H1 (cell line): ENCODE measurements around the gene PLPPR2. TPM values are rescaled to one million over a fixed set of nuclear protein-coding genes. Genes with fewer than 3 reads are reported as not detected.

Source experiments
- CTCF ChIA-PET: fragments of 300-600 bp; sonication (Branson Sonifier 250); formaldehyde crosslinking; loops from one replicate; lab custom pipeline; 2021; ENCODE audit not compliant: partially characterized antibody; lab: Charles Lee
- POLR2A ChIA-PET: fragments of 300-600 bp; sonication (Branson Sonifier 250); formaldehyde crosslinking; loops from one replicate; lab custom pipeline; 2021; ENCODE audit warnings: inconsistent platforms; ENCODE audit not compliant: partially characterized antibody; lab: Charles Lee
- DNase-seq, 2 experiments: peaks; one replicate each; pipeline versions ENCODE4 v3.0.0 to v3.0.0-alpha.2; 2010 to 2022; ENCODE audit warnings: low spot score in 2 of 2, low read depth in 1 of 2, mixed read lengths in 1 of 2
- FAIRE-seq: peaks from 2 replicates; lab custom pipeline; 2011; peaks lifted over from hg19 to GRCh38; lab: Jason Lieb, UNC
- H2AFZ ChIP-seq: 2 replicates; pipeline ENCODE4 v1.8.1; 2012; ENCODE audit warnings: low read length, inconsistent platforms
- H2AK5ac ChIP-seq: 2 replicates; pipeline ENCODE4 v1.6.1; 2013; ENCODE audit warnings: low read depth, low read length
- H2BK120ac ChIP-seq: replicated peaks from 2 replicates; pipeline ENCODE3; 2013; ENCODE audit warnings: low read depth, low read length, inconsistent platforms
- H2BK12ac ChIP-seq: 2 replicates; pipeline ENCODE4 v1.6.1; 2013; ENCODE audit warnings: low read depth, low read length
- H2BK15ac ChIP-seq: 2 replicates; pipeline ENCODE4 v1.6.1; 2013; ENCODE audit warnings: low read length
- H2BK20ac ChIP-seq: 2 replicates; pipeline ENCODE4 v1.6.1; 2013; ENCODE audit warnings: low read length
- H2BK5ac ChIP-seq: 2 replicates; pipeline ENCODE4 v1.6.1; 2013; ENCODE audit warnings: low read depth, low read length
- H3K14ac ChIP-seq: 2 replicates; pipeline ENCODE4 v1.6.1; 2013; ENCODE audit warnings: inconsistent platforms; ENCODE audit not compliant: insufficient read length
- H3K18ac ChIP-seq: 2 replicates; pipeline ENCODE4 v1.6.1; 2013; ENCODE audit warnings: low read length; ENCODE audit errors: extremely low read depth
- H3K23ac ChIP-seq: 2 replicates; pipeline ENCODE4 v1.6.1; 2013; ENCODE audit warnings: inconsistent platforms; ENCODE audit not compliant: insufficient read length
- H3K23me2 ChIP-seq: 2 replicates; pipeline ENCODE4 v1.6.1; 2013; ENCODE audit warnings: low read depth, low read length
- H3K27ac ChIP-seq: 2 replicates; pipeline ENCODE4 v1.6.1; 2011; ENCODE audit warnings: low read depth, low read length, inconsistent platforms
- H3K27me3 ChIP-seq, 4 experiments: replicated peaks in 1 of 4; 1 replicate in 1 of 4; 2 replicates in 3 of 4; pipeline versions ENCODE4 v1.6.1 to v1.8.1; 2011 to 2013; ENCODE audit warnings: low read length in 3 of 4, mild to moderate bottlenecking in 3 of 4, inconsistent platforms in 2 of 4, mixed read lengths in 2 of 4, moderate library complexity in 1 of 4; ENCODE audit not compliant: control insufficient read depth in 3 of 4, insufficient read depth in 3 of 4; ENCODE audit errors: extremely low read depth in 1 of 4
- H3K36me3 ChIP-seq, 4 experiments: 2 replicates each; pipeline versions ENCODE4 v1.6.1 to v1.8.1; 2011 to 2013; ENCODE audit warnings: mild to moderate bottlenecking in 4 of 4, low read length in 3 of 4, moderate library complexity in 2 of 4, control low read depth in 1 of 4, inconsistent platforms in 1 of 4; ENCODE audit not compliant: insufficient read depth in 4 of 4, control insufficient read depth in 2 of 4
- H3K4ac ChIP-seq: replicated peaks from 2 replicates; pipeline ENCODE3; 2013; ENCODE audit warnings: low read length, low read depth, mixed read lengths, inconsistent platforms; ENCODE audit not compliant: insufficient read length
- H3K4me1 ChIP-seq, 4 experiments: replicated peaks in 1 of 4; 1 replicate in 1 of 4; 2 replicates in 3 of 4; pipeline versions ENCODE4 v1.6.1 to v1.8.1; 2011 to 2013; ENCODE audit warnings: low read length in 3 of 4, inconsistent platforms in 2 of 4, mixed read lengths in 1 of 4; ENCODE audit not compliant: insufficient read depth in 4 of 4, control insufficient read depth in 3 of 4
- H3K4me2 ChIP-seq, 2 experiments: 2 replicates each; pipeline versions ENCODE4 v1.6.1 to v1.8.1; 2011 to 2013; ENCODE audit warnings: low read depth in 2 of 2, low read length in 2 of 2, control low read depth in 1 of 2, inconsistent platforms in 1 of 2, mild to moderate bottlenecking in 1 of 2; ENCODE audit not compliant: insufficient read depth in 1 of 2
- H3K4me3 ChIP-seq, 4 experiments: fragments of 200-600, 300-600 bp in 1 of 4; sonication (generic), shearing (Covaris generic), sonication (Bioruptor Twin) in 1 of 4; 2 replicates each; pipeline versions ENCODE4 v1.5.1 to v1.8.1; 2011 to 2016; ENCODE audit warnings: low read length in 4 of 4, low read depth in 3 of 4, control low read depth in 2 of 4, inconsistent platforms in 2 of 4, mild to moderate bottlenecking in 2 of 4, mixed read lengths in 1 of 4, moderate library complexity in 1 of 4; ENCODE audit not compliant: insufficient read depth in 2 of 4; ENCODE audit errors: extremely low read depth in 1 of 4
- H3K56ac ChIP-seq: replicated peaks from 2 replicates; pipeline ENCODE3; 2013; ENCODE audit warnings: low read depth, mild to moderate bottlenecking, mixed read lengths, low read length, inconsistent platforms; ENCODE audit not compliant: insufficient read length
- H3K79me1 ChIP-seq: 2 replicates; pipeline ENCODE4 v1.6.1; 2013; ENCODE audit warnings: low read depth, low read length, control low read depth
- H3K79me2 ChIP-seq, 2 experiments: 2 replicates each; pipeline versions ENCODE4 v1.6.1 to v1.8.1; 2012 to 2013; ENCODE audit warnings: low read length in 2 of 2, mild to moderate bottlenecking in 2 of 2, inconsistent platforms in 1 of 2; ENCODE audit not compliant: insufficient read depth in 2 of 2, control insufficient read depth in 1 of 2
- H3K9ac ChIP-seq, 4 experiments: replicated peaks in 1 of 4; 1 replicate in 1 of 4; 2 replicates in 3 of 4; pipeline versions ENCODE4 v1.6.1 to v1.8.1; 2011 to 2013; ENCODE audit warnings: low read depth in 3 of 4, low read length in 3 of 4, control low read depth in 2 of 4, mild to moderate bottlenecking in 2 of 4, moderate library complexity in 2 of 4, inconsistent platforms in 1 of 4; ENCODE audit errors: extremely low read depth in 1 of 4
- H3K9me3 ChIP-seq, 2 experiments: 2 replicates each; pipeline versions ENCODE4 v1.6.1 to v1.8.1; 2012 to 2013; ENCODE audit warnings: mild to moderate bottlenecking in 2 of 2, moderate library complexity in 2 of 2, control low read depth in 1 of 2, inconsistent platforms in 1 of 2, low read depth in 1 of 2, low read length in 1 of 2, mixed read lengths in 1 of 2; ENCODE audit not compliant: insufficient read depth in 2 of 2
- H4K20me1 ChIP-seq, 2 experiments: replicated peaks in 1 of 2; 2 replicates each; pipeline versions ENCODE3 to v1.8.1; 2011 to 2013; ENCODE audit warnings: inconsistent platforms in 2 of 2, low read length in 2 of 2, mild to moderate bottlenecking in 1 of 2; ENCODE audit not compliant: insufficient read depth in 2 of 2, control insufficient read depth in 1 of 2
- H4K5ac ChIP-seq: 2 replicates; pipeline ENCODE4 v1.6.1; 2013; ENCODE audit warnings: low read length, low read depth, mixed read lengths, inconsistent platforms; ENCODE audit not compliant: insufficient read length
- H4K8ac ChIP-seq: 2 replicates; pipeline ENCODE4 v1.8.0; 2013; ENCODE audit warnings: mild to moderate bottlenecking, moderate library complexity, low read length, inconsistent platforms; ENCODE audit not compliant: insufficient read depth; ENCODE audit errors: extremely low read depth
- H4K91ac ChIP-seq: replicated peaks from 2 replicates; pipeline ENCODE3; 2013; ENCODE audit warnings: low read length, mixed read lengths, inconsistent platforms; ENCODE audit not compliant: insufficient read length
- CBX8 ChIP-seq: fragments of 300-800, 300-1000 bp; sonication (generic); IDR thresholded peaks from 2 replicates; pipeline ENCODE4 v1.7.1; 2016; ENCODE audit warnings: low read depth, low read length, borderline replicate concordance
- SP4 ChIP-seq: IDR thresholded peaks from 2 replicates; pipeline ENCODE4 v1.6.1; 2012; ENCODE audit warnings: low read length, inconsistent platforms
- WGBS, 2 experiments: shearing (Covaris generic) in 1 of 2; methylation state at CpG; one replicate each; pipeline versions ENCODE4 v1.1.6 to v1.1.7; 2013 to 2015; ENCODE audit warnings: low lambda C conversion rate in 2 of 2, mixed read lengths in 2 of 2, inconsistent platforms in 1 of 2, low coverage in 1 of 2, missing lambda C conversion rate in 1 of 2; ENCODE audit not compliant: insufficient replicate concordance in 2 of 2, insufficient coverage in 1 of 2, insufficient read length in 1 of 2; ENCODE audit errors: extremely low coverage in 1 of 2, missing lambda C conversion rate in 1 of 2; 5-methylcytosine and 5-hydroxymethylcytosine counted together
- polyA plus RNA-seq, 7 experiments: library from polyadenylated mRNA; depleted of rRNA in 3 of 7; stranded (reverse) in 5 of 7; unstranded in 2 of 7; fragments of >200 nt in 5 of 7; fragments of 200-250 nt in 2 of 7; gene quantifications; 1 replicate in 5 of 7; 2 replicates in 1 of 7; 4 replicates in 1 of 7; pipeline versions ENCODE4 v1.2.1 to v1.2.3, GENCODE V29; 2011 to 2013; ENCODE audit warnings: missing spikeins in 2 of 7, mixed read lengths in 2 of 7
- total RNA-seq: library from RNA; stranded (reverse); fragmentation: NEBNext Ultra II Directional; extraction: Animal tissue kit (Norgen Biotek cat#: 25700); gene quantifications from 2 replicates; pipeline ENCODE4 v1.2.1, GENCODE V29; 2021

PLPPR2 gene
- total and polyA plus RNA-seq, 2 of the 8 experiments (the other 6 are each of a cell fraction or from before 2014, with no cell fraction given), result 7.2 to 11.7 TPM

DNA sequence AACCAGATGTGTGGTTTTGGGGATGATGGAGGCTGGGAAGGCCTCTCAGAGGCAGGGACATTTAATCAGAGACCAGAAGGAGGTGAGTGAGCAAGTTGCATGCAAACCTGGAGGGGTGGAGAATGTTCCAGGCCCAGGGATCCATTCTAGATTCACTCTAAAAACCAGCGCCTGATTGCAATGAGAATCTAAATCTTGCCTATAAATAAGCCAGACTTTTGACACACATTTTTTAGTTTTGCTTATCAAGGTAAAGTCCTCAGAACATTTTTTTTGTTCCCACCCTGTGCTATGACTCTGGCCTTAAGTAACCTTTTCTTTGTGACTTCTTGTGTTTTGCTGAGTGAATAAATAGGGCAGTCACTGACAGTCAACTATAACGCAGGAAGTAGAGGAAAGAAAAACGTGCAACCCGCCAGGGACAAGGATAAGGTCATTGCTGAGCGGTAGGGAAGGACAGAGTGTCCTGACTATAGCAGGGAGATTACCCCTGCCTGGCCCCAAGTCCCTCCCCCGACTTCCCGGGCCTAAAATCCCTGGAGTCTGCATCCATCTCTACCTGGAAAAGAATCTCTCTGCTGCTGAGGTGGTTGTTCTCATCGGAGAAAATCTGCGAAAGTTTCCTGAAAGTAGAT lies 49.5 kb downstream of the PLPPR2 start:
- DNase-seq, result no peak
- Histone ChIP-seq H4K20me1 (no peaks in the 10 kb centered on the region), H3K14ac (no peak overlapping the region), H3K23me2 (peaks cover 1% of the 10 kb centered on the region; the same call in 1 of the 2 replicates), H2BK15ac (no peak overlapping the region), H4K8ac (no peak overlapping the region), H2BK20ac (no peak overlapping the region), H3K79me2 (no peaks in the 10 kb centered on the region), H2AK5ac (no peak overlapping the region), H3K4me1 (peaks cover 0 to 6% (median under 1%) of the 10 kb centered on the region in 4 experiments; a peak in 4 of 7 replicates), H3K79me1 (no peaks in the 10 kb centered on the region), H2BK12ac (no peak overlapping the region), H3K23ac (no peak overlapping the region), H3K27me3 (no peaks in the 10 kb centered on the region), H3K4ac (no peak overlapping the region), H3K9me3 (no peaks in the 10 kb centered on the region), H3K27ac (no peak overlapping the region), H3K4me3 (no peak overlapping the region), H3K18ac (no peak overlapping the region), H3K9ac (no peak overlapping the region), H4K91ac (no peak overlapping the region), H3K4me2 (no peak overlapping the region), H2BK5ac (no peak overlapping the region), H2BK120ac (no peak overlapping the region), H3K36me3 (peaks cover 0 to 22% (median 10%) of the 10 kb centered on the region in 4 experiments; a peak in 5 of 8 replicates), H3K56ac (no peak overlapping the region), H4K5ac (no peak overlapping the region), H2AFZ (no peak overlapping the region)
- ChIA-PET CTCF (interaction anchor here (2.1 to 4.4 kb wide), 4 partner anchors 11 to 24 kb away, joined by 11 to 69 read pairs (median 18); partner anchors contain the start of genes EPOR and RGL3), POLR2A (interaction anchor here (0.6 to 3.9 kb wide), 5 partner anchors 10 to 103 kb away, joined by 3 to 22 read pairs (median 9); partner anchors contain the start of gene RGL3)
- TF ChIP-seq CBX8 (no peak), SP4 (no peak)
- 78% methylated on average over 9 of the region's 9 CpGs; no CpG with 5 or more reads in 1 of the 2 experiments for WGBS, 2 experiments
- no peak for FAIRE-seq
